ENCODE results near the gene RNASEL. TPM values are rescaled to one million over a fixed set of nuclear protein-coding genes. Genes with fewer than 3 reads are reported as not detected.

The RNASEL gene
- total and polyA plus RNA-seq, 2 experiments from 2014 or later, result 0.37 to 0.94 TPM

GRCh38 chr1:182589520-182589919 is 464 bp upstream of the RNASEL start:
- Histone ChIP-seq H3K27me3 (ENCODE audit: insufficient read depth) (no peaks in the 10 kb centered on the region), H3K27ac (ENCODE audit: low read depth) (no peak overlapping the region), H4K20me1 (replicated peaks; ENCODE audit: insufficient read depth) (no peaks in the 10 kb centered on the region), H3K9me2 (ENCODE audit: insufficient read depth) (no peaks in the 10 kb centered on the region; the same call in 1 of the 2 replicates), H3K36me3 (ENCODE audit: insufficient read depth) (no peaks in the 10 kb centered on the region), H3K4me1 (ENCODE audit: insufficient read depth) (peaks cover 13% of the 10 kb centered on the region), H3K4me2 (peak overlapping the region; percentile 50; the same call in 1 of the 2 replicates), H2AFZ (peak overlapping the region; percentile 94), H3K4me3 (peak overlapping the region; percentile 44; the same call in 1 of the 2 replicates), H3F3A (replicated peaks; ENCODE audit: low read depth) (no peaks in the 10 kb centered on the region), H3K79me2 (replicated peaks; ENCODE audit: insufficient read depth) (no peaks in the 10 kb centered on the region)
- Mint-ChIP-seq H3K27me3 (ENCODE audit: insufficient read depth, low read depth, poor library complexity) (peaks cover 7% of the 10 kb centered on the region), H3K4me3 (peak overlapping the region; percentile 73; the same call in 1 of the 3 replicates), H3K4me1 (peaks cover 13% of the 10 kb centered on the region), H3K27ac (no peak overlapping the region), H3K9me3 (no peaks in the 10 kb centered on the region), H3K36me3 (ENCODE audit: low read depth) (no peaks in the 10 kb centered on the region; the same call in 1 of the 3 replicates)
- peak; percentile 31 for ATAC-seq
- TF ChIP-seq REST (IDR thresholded peaks at IDR 0.05; ENCODE audit: unreplicated experiment) (no peak), STAT1 (IDR thresholded peaks at IDR 0.05; ENCODE audit: unreplicated experiment) (no peak), JUNB (IDR thresholded peaks at IDR 0.05; ENCODE audit: unreplicated experiment) (no peak), EZH2phosphoT487 (IDR thresholded peaks at IDR 0.05; ENCODE audit: unreplicated experiment) (no peak), CREB1 (CRISPR knock-in tag; IDR thresholded peaks at IDR 0.05; ENCODE audit: low read depth) (no peak), ETS1 (IDR thresholded peaks at IDR 0.05) (no peak), EZH2 (IDR thresholded peaks at IDR 0.05; ENCODE audit: low read depth, unreplicated experiment) (no peak), ZNF331 (CRISPR knock-in tag; IDR thresholded peaks at IDR 0.05; ENCODE audit: low read depth) (no peak), NANOG (IDR thresholded peaks at IDR 0.05; ENCODE audit: borderline replicate concordance) (no peak), ZNF114 (CRISPR knock-in tag; IDR thresholded peaks at IDR 0.05) (no peak), CTCF (conservative IDR thresholded peaks at IDR 0.05; ENCODE audit: low read depth in 2 of 2) (no peak), POLR2AphosphoS5 (IDR thresholded peaks at IDR 0.05; ENCODE audit: low read depth) (no peak)
- TF ChIP-seq, protein P1, sequence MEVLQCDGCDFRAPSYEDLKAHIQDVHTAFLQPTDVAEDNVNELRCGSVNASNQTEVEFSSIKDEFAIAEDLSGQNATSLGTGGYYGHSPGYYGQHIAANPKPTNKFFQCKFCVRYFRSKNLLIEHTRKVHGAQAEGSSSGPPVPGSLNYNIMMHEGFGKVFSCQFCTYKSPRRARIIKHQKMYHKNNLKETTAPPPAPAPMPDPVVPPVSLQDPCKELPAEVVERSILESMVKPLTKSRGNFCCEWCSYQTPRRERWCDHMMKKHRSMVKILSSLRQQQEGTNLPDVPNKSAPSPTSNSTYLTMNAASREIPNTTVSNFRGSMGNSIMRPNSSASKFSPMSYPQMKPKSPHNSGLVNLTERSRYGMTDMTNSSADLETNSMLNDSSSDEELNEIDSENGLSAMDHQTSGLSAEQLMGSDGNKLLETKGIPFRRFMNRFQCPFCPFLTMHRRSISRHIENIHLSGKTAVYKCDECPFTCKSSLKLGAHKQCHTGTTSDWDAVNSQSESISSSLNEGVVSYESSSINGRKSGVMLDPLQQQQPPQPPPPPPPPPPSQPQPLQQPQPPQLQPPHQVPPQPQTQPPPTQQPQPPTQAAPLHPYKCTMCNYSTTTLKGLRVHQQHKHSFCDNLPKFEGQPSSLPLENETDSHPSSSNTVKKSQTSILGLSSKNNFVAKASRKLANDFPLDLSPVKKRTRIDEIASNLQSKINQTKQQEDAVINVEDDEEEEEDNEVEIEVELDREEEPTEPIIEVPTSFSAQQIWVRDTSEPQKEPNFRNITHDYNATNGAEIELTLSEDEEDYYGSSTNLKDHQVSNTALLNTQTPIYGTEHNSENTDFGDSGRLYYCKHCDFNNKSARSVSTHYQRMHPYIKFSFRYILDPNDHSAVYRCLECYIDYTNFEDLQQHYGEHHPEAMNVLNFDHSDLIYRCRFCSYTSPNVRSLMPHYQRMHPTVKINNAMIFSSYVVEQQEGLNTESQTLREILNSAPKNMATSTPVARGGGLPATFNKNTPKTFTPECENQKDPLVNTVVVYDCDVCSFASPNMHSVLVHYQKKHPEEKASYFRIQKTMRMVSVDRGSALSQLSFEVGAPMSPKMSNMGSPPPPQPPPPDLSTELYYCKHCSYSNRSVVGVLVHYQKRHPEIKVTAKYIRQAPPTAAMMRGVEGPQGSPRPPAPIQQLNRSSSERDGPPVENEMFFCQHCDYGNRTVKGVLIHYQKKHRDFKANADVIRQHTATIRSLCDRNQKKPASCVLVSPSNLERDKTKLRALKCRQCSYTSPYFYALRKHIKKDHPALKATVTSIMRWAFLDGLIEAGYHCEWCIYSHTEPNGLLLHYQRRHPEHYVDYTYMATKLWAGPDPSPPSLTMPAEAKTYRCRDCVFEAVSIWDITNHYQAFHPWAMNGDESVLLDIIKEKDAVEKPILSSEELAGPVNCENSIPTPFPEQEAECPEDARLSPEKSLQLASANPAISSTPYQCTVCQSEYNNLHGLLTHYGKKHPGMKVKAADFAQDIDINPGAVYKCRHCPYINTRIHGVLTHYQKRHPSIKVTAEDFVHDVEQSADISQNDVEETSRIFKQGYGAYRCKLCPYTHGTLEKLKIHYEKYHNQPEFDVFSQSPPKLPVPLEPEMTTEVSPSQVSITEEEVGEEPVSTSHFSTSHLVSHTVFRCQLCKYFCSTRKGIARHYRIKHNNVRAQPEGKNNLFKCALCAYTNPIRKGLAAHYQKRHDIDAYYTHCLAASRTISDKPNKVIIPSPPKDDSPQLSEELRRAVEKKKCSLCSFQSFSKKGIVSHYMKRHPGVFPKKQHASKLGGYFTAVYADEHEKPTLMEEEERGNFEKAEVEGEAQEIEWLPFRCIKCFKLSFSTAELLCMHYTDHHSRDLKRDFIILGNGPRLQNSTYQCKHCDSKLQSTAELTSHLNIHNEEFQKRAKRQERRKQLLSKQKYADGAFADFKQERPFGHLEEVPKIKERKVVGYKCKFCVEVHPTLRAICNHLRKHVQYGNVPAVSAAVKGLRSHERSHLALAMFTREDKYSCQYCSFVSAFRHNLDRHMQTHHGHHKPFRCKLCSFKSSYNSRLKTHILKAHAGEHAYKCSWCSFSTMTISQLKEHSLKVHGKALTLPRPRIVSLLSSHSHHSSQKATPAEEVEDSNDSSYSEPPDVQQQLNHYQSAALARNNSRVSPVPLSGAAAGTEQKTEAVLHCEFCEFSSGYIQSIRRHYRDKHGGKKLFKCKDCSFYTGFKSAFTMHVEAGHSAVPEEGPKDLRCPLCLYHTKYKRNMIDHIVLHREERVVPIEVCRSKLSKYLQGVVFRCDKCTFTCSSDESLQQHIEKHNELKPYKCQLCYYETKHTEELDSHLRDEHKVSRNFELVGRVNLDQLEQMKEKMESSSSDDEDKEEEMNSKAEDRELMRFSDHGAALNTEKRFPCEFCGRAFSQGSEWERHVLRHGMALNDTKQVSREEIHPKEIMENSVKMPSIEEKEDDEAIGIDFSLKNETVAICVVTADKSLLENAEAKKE (CRISPR knock-in tag; IDR thresholded peaks at IDR 0.05), result no peak
- DNase-seq (ENCODE audit: low spot score), result no peak

Measured in GM23338 (cell line).